OCI-LY1 (cell line): ENCODE results near the gene ZNF804B.

ENCODE experiments used
- EZH2 ChIP-seq: fragments of 200-600 bp; sonication (generic), shearing (Covaris generic); IDR thresholded peaks from 2 replicates; pipeline ENCODE4 v1.8.0; 2017; ENCODE audit warnings: borderline replicate concordance, mixed run types, mild to moderate bottlenecking, antibody characterized with exemption, low read length, moderate library complexity, mixed read lengths
- TF ChIP-seq, protein P1 (sequence below): fragments of 200-600 bp; sonication (generic), shearing (Covaris generic); IDR thresholded peaks from 2 replicates; pipeline ENCODE4 v1.5.1; 2017; ENCODE audit warnings: mild to moderate bottlenecking, antibody characterized with exemption, low read length, moderate library complexity, mixed read lengths

DNA sequence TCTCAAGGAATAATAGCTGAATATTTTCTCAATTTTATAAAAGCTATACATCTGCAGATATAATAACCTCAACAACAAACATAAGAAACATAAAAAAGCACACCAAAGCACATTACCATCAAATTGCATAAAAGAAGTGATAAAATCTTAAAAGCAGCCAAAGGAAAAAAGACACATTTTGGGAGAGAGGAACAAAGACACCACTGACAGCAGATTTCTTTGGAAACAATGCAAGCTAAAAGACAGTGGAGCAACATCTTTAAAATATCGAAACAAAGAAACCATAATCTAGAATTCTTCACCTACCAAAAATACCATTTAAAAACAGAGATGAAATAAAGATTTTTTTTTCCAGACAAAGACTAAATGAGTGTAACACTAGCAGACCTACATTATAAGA, 91.7 kb downstream of the ZNF804B start:
- TF ChIP-seq, protein P1, sequence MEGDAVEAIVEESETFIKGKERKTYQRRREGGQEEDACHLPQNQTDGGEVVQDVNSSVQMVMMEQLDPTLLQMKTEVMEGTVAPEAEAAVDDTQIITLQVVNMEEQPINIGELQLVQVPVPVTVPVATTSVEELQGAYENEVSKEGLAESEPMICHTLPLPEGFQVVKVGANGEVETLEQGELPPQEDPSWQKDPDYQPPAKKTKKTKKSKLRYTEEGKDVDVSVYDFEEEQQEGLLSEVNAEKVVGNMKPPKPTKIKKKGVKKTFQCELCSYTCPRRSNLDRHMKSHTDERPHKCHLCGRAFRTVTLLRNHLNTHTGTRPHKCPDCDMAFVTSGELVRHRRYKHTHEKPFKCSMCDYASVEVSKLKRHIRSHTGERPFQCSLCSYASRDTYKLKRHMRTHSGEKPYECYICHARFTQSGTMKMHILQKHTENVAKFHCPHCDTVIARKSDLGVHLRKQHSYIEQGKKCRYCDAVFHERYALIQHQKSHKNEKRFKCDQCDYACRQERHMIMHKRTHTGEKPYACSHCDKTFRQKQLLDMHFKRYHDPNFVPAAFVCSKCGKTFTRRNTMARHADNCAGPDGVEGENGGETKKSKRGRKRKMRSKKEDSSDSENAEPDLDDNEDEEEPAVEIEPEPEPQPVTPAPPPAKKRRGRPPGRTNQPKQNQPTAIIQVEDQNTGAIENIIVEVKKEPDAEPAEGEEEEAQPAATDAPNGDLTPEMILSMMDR = no peak
- no peak for TF ChIP-seq EZH2
